ENCODE measurements around the gene CYBA. TPM values are rescaled to one million over a fixed set of nuclear protein-coding genes. Genes with fewer than 3 reads are reported as not detected.

The CYBA gene
- total and polyA plus RNA-seq, 2 of the 13 experiments (the other 11 are each of a cell fraction or from before 2014, with no cell fraction given), result 196 to 250 TPM

- Histone ChIP-seq H4K20me1 (ENCODE audit: insufficient read depth, low read length) (no peaks in the 10 kb centered on the region; the same call in 1 of the 2 replicates), H3K9me3 (ENCODE audit: low read length) (no peaks in the 10 kb centered on the region), H3K9ac (ENCODE audit: insufficient read depth, low read depth, low read length) (no peak overlapping the region), H3K36me3 (replicated peaks in 1 of 2; ENCODE audit: control insufficient read depth in 1 of 2, insufficient read depth in 2 of 2, low read length in 2 of 2) (no peaks in the 10 kb centered on the region), H3K27me3 (ENCODE audit: control insufficient read depth in 1 of 2, insufficient read depth in 2 of 2, low read length in 2 of 2) (peaks cover 40 to 84% of the 10 kb centered on the region in 2 experiments), H3K79me2 (ENCODE audit: insufficient read depth, low read length) (no peaks in the 10 kb centered on the region), H3K4me3 (replicated peaks in 1 of 3; ENCODE audit: insufficient read depth in 1 of 3, low read depth in 2 of 3, low read length in 3 of 3) (no peak overlapping the region), H2AFZ (ENCODE audit: low read length) (no peak overlapping the region), H3K4me2 (ENCODE audit: low read depth, low read length) (no peak overlapping the region), H3K4me1 (ENCODE audit: insufficient read depth, low read length) (peaks cover 38% of the 10 kb centered on the region), H3K27ac (ENCODE audit: extremely low read length, insufficient read depth, low read length) (no peak overlapping the region)
- 32% methylated on average over 17 of the region's 21 CpGs for WGBS (ENCODE audit: low lambda C conversion rate)
- TF ChIP-seq NFYB (CRISPR knock-in tag; IDR thresholded peaks at IDR 0.05) (no peak), THAP11 (CRISPR knock-in tag; IDR thresholded peaks at IDR 0.05) (no peak), KDM2A (CRISPR knock-in tag; IDR thresholded peaks at IDR 0.05; ENCODE audit: borderline replicate concordance, low read depth) (no peak), ZNF34 (CRISPR knock-in tag; IDR thresholded peaks at IDR 0.05; ENCODE audit: borderline replicate concordance) (no peak), ZNF383 (CRISPR knock-in tag; IDR thresholded peaks at IDR 0.05; ENCODE audit: borderline replicate concordance) (no peak), SNAPC2 (CRISPR knock-in tag; IDR thresholded peaks at IDR 0.05) (no peak), MEIS1 (CRISPR knock-in tag; IDR thresholded peaks at IDR 0.05; ENCODE audit: borderline replicate concordance) (no peak)
- TF ChIP-seq, protein P1, sequence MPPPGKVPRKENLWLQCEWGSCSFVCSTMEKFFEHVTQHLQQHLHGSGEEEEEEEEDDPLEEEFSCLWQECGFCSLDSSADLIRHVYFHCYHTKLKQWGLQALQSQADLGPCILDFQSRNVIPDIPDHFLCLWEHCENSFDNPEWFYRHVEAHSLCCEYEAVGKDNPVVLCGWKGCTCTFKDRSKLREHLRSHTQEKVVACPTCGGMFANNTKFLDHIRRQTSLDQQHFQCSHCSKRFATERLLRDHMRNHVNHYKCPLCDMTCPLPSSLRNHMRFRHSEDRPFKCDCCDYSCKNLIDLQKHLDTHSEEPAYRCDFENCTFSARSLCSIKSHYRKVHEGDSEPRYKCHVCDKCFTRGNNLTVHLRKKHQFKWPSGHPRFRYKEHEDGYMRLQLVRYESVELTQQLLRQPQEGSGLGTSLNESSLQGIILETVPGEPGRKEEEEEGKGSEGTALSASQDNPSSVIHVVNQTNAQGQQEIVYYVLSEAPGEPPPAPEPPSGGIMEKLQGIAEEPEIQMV (CRISPR knock-in tag; IDR thresholded peaks at IDR 0.05; ENCODE audit: low read depth), result no peak
- TF ChIP-seq, protein P2, sequence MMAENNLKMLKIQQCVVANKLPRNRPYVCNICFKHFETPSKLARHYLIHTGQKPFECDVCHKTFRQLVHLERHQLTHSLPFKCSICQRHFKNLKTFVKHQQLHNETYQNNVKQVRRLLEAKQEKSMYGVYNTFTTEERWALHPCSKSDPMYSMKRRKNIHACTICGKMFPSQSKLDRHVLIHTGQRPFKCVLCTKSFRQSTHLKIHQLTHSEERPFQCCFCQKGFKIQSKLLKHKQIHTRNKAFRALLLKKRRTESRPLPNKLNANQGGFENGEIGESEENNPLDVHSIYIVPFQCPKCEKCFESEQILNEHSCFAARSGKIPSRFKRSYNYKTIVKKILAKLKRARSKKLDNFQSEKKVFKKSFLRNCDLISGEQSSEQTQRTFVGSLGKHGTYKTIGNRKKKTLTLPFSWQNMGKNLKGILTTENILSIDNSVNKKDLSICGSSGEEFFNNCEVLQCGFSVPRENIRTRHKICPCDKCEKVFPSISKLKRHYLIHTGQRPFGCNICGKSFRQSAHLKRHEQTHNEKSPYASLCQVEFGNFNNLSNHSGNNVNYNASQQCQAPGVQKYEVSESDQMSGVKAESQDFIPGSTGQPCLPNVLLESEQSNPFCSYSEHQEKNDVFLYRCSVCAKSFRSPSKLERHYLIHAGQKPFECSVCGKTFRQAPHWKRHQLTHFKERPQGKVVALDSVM (CRISPR knock-in tag; IDR thresholded peaks at IDR 0.05), result no peak
- TF ChIP-seq, protein P3, sequence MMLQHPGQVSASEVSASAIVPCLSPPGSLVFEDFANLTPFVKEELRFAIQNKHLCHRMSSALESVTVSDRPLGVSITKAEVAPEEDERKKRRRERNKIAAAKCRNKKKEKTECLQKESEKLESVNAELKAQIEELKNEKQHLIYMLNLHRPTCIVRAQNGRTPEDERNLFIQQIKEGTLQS (CRISPR knock-in tag; IDR thresholded peaks at IDR 0.05), result no peak
- FAIRE-seq (no peak), DNase-seq (ENCODE audit: low spot score) (no peak), ATAC-seq (no peak)
- POLR2A ChIA-PET, result no interaction called here
- intact Hi-C loops (cut with micrococcal nuclease; ENCODE audit: unreplicated experiment), result no loop called here
- CTCF ChIA-PET (ENCODE audit: low intra/inter-chr PET ratio, low total read pairs), result no interaction called here
- BruUV-seq (replicated peaks), result no TSS peak
- in situ Hi-C loops (cut with HindIII; ENCODE audit: extremely low pct_ligation_motif_present, low pct_unique_long_range_greater_than_20kb), result no loop called here
Observed at GRCh38 chr16:88690341-88691128, 39.7 kb upstream of the CYBA start.
